ENCODE results near the gene EOLA2. TPM values are rescaled to one million over a fixed set of nuclear protein-coding genes. Genes with fewer than 3 reads are reported as not detected.

EOLA2 gene
- polyA plus RNA-seq, 1 donor (not counting 4 experiments of a cell fraction or from before 2014, with no cell fraction given), result 35.5 TPM

- Histone ChIP-seq H3K9ac (ENCODE audit: control insufficient read depth, extremely low read depth, insufficient read depth, low read length) (no peak overlapping the region), H3K4me1 (ENCODE audit: control insufficient read depth, extremely low read depth, insufficient read depth, low read length) (no peaks in the 10 kb centered on the region), H3K4me3 (ENCODE audit: control insufficient read depth in 2 of 3, extremely low read depth in 1 of 3, insufficient read depth in 2 of 3, low read depth in 1 of 3, low read length in 3 of 3) (no peak overlapping the region), H3K36me3 (ENCODE audit: control insufficient read depth in 2 of 2, extremely low read depth in 1 of 2, insufficient read depth in 2 of 2, low read length in 2 of 2) (no peaks in the 10 kb centered on the region), H3K27ac (ENCODE audit: control insufficient read depth, insufficient read depth, low read length) (no peak overlapping the region), H3K79me2 (ENCODE audit: control insufficient read depth, insufficient read depth, low read length) (no peaks in the 10 kb centered on the region), H3K4me2 (ENCODE audit: control insufficient read depth, extremely low read depth, insufficient read depth, low read depth, low read length) (no peak overlapping the region), H4K20me1 (ENCODE audit: control insufficient read depth, extremely low read depth, insufficient read depth, low read length) (no peaks in the 10 kb centered on the region), H3K9me3 (ENCODE audit: control insufficient read depth, low read depth, low read length) (no peaks in the 10 kb centered on the region), H3K9me1 (ENCODE audit: control insufficient read depth, extremely low read depth, insufficient read depth, low read length) (no peaks in the 10 kb centered on the region), H3K27me3 (ENCODE audit: control insufficient read depth, extremely low read depth, insufficient read depth, low read length) (no peaks in the 10 kb centered on the region), H2AFZ (ENCODE audit: control insufficient read depth, low read length) (no peak overlapping the region)
- FAIRE-seq, result no peak
- dilution Hi-C loops (cut with MboI; ENCODE audit: extremely low pct_ligation_motif_present, low sequenced_read_pairs), result no loop called here
- TF ChIP-seq, protein P1, sequence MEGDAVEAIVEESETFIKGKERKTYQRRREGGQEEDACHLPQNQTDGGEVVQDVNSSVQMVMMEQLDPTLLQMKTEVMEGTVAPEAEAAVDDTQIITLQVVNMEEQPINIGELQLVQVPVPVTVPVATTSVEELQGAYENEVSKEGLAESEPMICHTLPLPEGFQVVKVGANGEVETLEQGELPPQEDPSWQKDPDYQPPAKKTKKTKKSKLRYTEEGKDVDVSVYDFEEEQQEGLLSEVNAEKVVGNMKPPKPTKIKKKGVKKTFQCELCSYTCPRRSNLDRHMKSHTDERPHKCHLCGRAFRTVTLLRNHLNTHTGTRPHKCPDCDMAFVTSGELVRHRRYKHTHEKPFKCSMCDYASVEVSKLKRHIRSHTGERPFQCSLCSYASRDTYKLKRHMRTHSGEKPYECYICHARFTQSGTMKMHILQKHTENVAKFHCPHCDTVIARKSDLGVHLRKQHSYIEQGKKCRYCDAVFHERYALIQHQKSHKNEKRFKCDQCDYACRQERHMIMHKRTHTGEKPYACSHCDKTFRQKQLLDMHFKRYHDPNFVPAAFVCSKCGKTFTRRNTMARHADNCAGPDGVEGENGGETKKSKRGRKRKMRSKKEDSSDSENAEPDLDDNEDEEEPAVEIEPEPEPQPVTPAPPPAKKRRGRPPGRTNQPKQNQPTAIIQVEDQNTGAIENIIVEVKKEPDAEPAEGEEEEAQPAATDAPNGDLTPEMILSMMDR (optimal IDR thresholded peaks at IDR 0.05 in 1 of 3, IDR thresholded peaks at IDR 0.05 in 1 of 3, conservative IDR thresholded peaks at IDR 0.05 in 1 of 3; ENCODE audit: extremely low read depth in 1 of 3, insufficient read depth in 2 of 3, low read length in 3 of 3), result no peak
- no peak for TF ChIP-seq EZH2 (IDR thresholded peaks at IDR 0.05; ENCODE audit: low read length)
- DNase-seq (ENCODE audit: low read depth, low spot score), result no peak
Measured at GRCh38 chrX:149984411-149984810, 46.1 kb upstream of the EOLA2 start.

DNA sequence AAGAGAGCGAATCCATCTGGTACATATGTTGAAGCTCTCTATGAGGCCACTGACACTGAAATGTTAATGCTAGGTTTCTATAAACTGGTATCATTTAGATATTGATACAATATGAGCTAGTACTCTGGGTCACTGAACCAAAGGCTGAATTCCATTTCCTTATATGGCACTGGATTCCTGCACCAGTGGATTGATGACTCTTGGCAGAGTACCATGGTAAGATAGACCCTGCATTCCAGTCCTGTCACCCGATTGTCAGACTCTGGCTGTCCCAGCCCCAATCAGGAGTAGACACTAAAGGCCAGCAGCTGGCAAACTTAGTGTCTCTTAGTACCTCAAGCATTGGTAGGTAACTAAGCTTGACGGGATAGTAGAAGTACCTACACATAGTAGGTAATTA is 44.0 kb upstream of the EOLA2 start:
- Histone ChIP-seq H3K36me3 (ENCODE audit: control insufficient read depth in 2 of 2, extremely low read depth in 1 of 2, insufficient read depth in 2 of 2, low read length in 2 of 2) (no peaks in the 10 kb centered on the region), H2AFZ (ENCODE audit: control insufficient read depth, low read length) (no peak overlapping the region), H3K79me2 (ENCODE audit: control insufficient read depth, insufficient read depth, low read length) (no peaks in the 10 kb centered on the region), H3K27ac (ENCODE audit: control insufficient read depth, insufficient read depth, low read length) (no peak overlapping the region), H3K4me3 (ENCODE audit: control insufficient read depth in 2 of 3, extremely low read depth in 1 of 3, insufficient read depth in 2 of 3, low read depth in 1 of 3, low read length in 3 of 3) (no peak overlapping the region), H3K9me3 (ENCODE audit: control insufficient read depth, low read depth, low read length) (no peaks in the 10 kb centered on the region), H3K9ac (ENCODE audit: control insufficient read depth, extremely low read depth, insufficient read depth, low read length) (no peak overlapping the region), H3K27me3 (ENCODE audit: control insufficient read depth, extremely low read depth, insufficient read depth, low read length) (no peaks in the 10 kb centered on the region), H4K20me1 (ENCODE audit: control insufficient read depth, extremely low read depth, insufficient read depth, low read length) (no peaks in the 10 kb centered on the region), H3K9me1 (ENCODE audit: control insufficient read depth, extremely low read depth, insufficient read depth, low read length) (no peaks in the 10 kb centered on the region), H3K4me2 (ENCODE audit: control insufficient read depth, extremely low read depth, insufficient read depth, low read depth, low read length) (no peak overlapping the region), H3K4me1 (ENCODE audit: control insufficient read depth, extremely low read depth, insufficient read depth, low read length) (no peaks in the 10 kb centered on the region)
- no peak for DNase-seq (ENCODE audit: low read depth, low spot score)
- FAIRE-seq, result no peak
- TF ChIP-seq, protein P1 (optimal IDR thresholded peaks at IDR 0.05 in 1 of 3, IDR thresholded peaks at IDR 0.05 in 1 of 3, conservative IDR thresholded peaks at IDR 0.05 in 1 of 3; ENCODE audit: extremely low read depth in 1 of 3, insufficient read depth in 2 of 3, low read length in 3 of 3), result no peak
- TF ChIP-seq EZH2 (IDR thresholded peaks at IDR 0.05; ENCODE audit: low read length), result no peak
- dilution Hi-C loops (cut with MboI; ENCODE audit: extremely low pct_ligation_motif_present, low sequenced_read_pairs), result no loop called here

Data from keratinocyte (primary cell).